Measurements from ENCODE around the gene CDC14A.
A peak's percentile ranks its signal among the peaks of the same experiment; 100 is the strongest.

CDC14A gene

GRCh38 chr1:100358210-100358609 is 5.9 kb downstream of the CDC14A start:
- Histone ChIP-seq H3K9ac (no peak overlapping the region), H4K20me1 (ENCODE audit: insufficient read depth) (no peaks in the 10 kb centered on the region), H3K79me2 (ENCODE audit: insufficient read depth, low read depth) (0 out of 2 replicates have a peak, but pooled peaks cover 5% of the 10 kb centered on the region), H3K4me3 (IDR thresholded peaks at IDR 0.05; ENCODE audit: insufficient read depth, low read depth, low read length) (no peak overlapping the region), H3K4me2 (no peak overlapping the region), H3K4me1 (ENCODE audit: low read depth, poor library complexity, severe bottlenecking) (peaks cover 24% of the 10 kb centered on the region), H3K27ac (no peak overlapping the region), H2AFZ (ENCODE audit: low read depth) (no peak overlapping the region), H3K36me3 (ENCODE audit: insufficient read depth) (no peaks in the 10 kb centered on the region), H3K27me3 (ENCODE audit: insufficient read depth, low read depth) (no peaks in the 10 kb centered on the region)
- TF ChIP-seq CTCF (conservative IDR thresholded peaks at IDR 0.05; ENCODE audit: low read depth, low read length), result peak; percentile 19; the same call in 1 of the 2 replicates

GRCh38 chr1:100359139-100359538 is 6.8 kb downstream of the CDC14A start:
- peaks cover 19% of the 10 kb centered on the region for H3K4me1 ChIP-seq (ENCODE audit: low read depth, poor library complexity, severe bottlenecking)
- TF ChIP-seq CTCF (conservative IDR thresholded peaks at IDR 0.05; ENCODE audit: low read depth, low read length), result no peak
- H2AFZ ChIP-seq (ENCODE audit: low read depth), result no peak overlapping the region
- no peak overlapping the region for H3K4me2 ChIP-seq
- H3K27ac ChIP-seq, result no peak overlapping the region
- H3K27me3 ChIP-seq (ENCODE audit: insufficient read depth, low read depth), result no peaks in the 10 kb centered on the region
- H3K9ac ChIP-seq, result no peak overlapping the region
- H3K79me2 ChIP-seq (ENCODE audit: insufficient read depth, low read depth), result 0 out of 2 replicates have a peak, but pooled peaks cover 5% of the 10 kb centered on the region
- no peak overlapping the region for H3K4me3 ChIP-seq (IDR thresholded peaks at IDR 0.05; ENCODE audit: insufficient read depth, low read depth, low read length)
- no peaks in the 10 kb centered on the region for H4K20me1 ChIP-seq (ENCODE audit: insufficient read depth)
- H3K36me3 ChIP-seq (ENCODE audit: insufficient read depth), result no peaks in the 10 kb centered on the region

GRCh38 chr1:100360790-100361510 is 8.6 kb downstream of the CDC14A start:
- H2AFZ ChIP-seq (ENCODE audit: low read depth), result no peak overlapping the region
- H3K9ac ChIP-seq, result no peak overlapping the region
- no peaks in the 10 kb centered on the region for H3K79me2 ChIP-seq (ENCODE audit: insufficient read depth, low read depth)
- no peaks in the 10 kb centered on the region for H4K20me1 ChIP-seq (ENCODE audit: insufficient read depth)
- H3K4me1 ChIP-seq (ENCODE audit: low read depth, poor library complexity, severe bottlenecking), result peaks cover 13% of the 10 kb centered on the region
- no peak overlapping the region for H3K4me2 ChIP-seq
- H3K27me3 ChIP-seq (ENCODE audit: insufficient read depth, low read depth), result no peaks in the 10 kb centered on the region
- H3K4me3 ChIP-seq (IDR thresholded peaks at IDR 0.05; ENCODE audit: insufficient read depth, low read depth, low read length), result no peak overlapping the region
- TF ChIP-seq CTCF (conservative IDR thresholded peaks at IDR 0.05; ENCODE audit: low read depth, low read length), result no peak
- H3K36me3 ChIP-seq (ENCODE audit: insufficient read depth), result no peaks in the 10 kb centered on the region
- no peak overlapping the region for H3K27ac ChIP-seq

- no peaks in the 10 kb centered on the region for H3K36me3 ChIP-seq (ENCODE audit: insufficient read depth)
- peaks cover 13% of the 10 kb centered on the region for H3K4me1 ChIP-seq (ENCODE audit: low read depth, poor library complexity, severe bottlenecking)
These were observed 9.3 kb downstream of the CDC14A start for GRCh38 chr1:100361511-100362089.

More at GRCh38 chr1:100361511-100362089, 9.3 kb downstream of the CDC14A start:
- no peak overlapping the region for H2AFZ ChIP-seq (ENCODE audit: low read depth)
- H4K20me1 ChIP-seq (ENCODE audit: insufficient read depth), result no peaks in the 10 kb centered on the region
- H3K4me3 ChIP-seq (IDR thresholded peaks at IDR 0.05; ENCODE audit: insufficient read depth, low read depth, low read length), result no peak overlapping the region
- TF ChIP-seq CTCF (conservative IDR thresholded peaks at IDR 0.05; ENCODE audit: low read depth, low read length), result no peak
- no peaks in the 10 kb centered on the region for H3K79me2 ChIP-seq (ENCODE audit: insufficient read depth, low read depth)
- H3K9ac ChIP-seq, result no peak overlapping the region
- H3K27ac ChIP-seq, result no peak overlapping the region
- no peak overlapping the region for H3K4me2 ChIP-seq
- no peaks in the 10 kb centered on the region for H3K27me3 ChIP-seq (ENCODE audit: insufficient read depth, low read depth)
